Liver (tissue), 9 donors: Measurements from ENCODE around the gene MRPL47. TPM values are rescaled to one million over a fixed set of nuclear protein-coding genes. Genes with fewer than 3 reads are reported as not detected.

Source experiments
- DNase-seq: peaks from one replicate; pipeline ENCODE4 v3.0.0-alpha.2; 2017; ENCODE audit warnings: low spot score
- H3K27ac ChIP-seq, 2 donors: one replicate each; pipeline ENCODE4 v1.7.0; 2013; ENCODE audit warnings: inconsistent platforms in 2 of 2, low read length in 2 of 2, control low read depth in 1 of 2, low read depth in 1 of 2, mild to moderate bottlenecking in 1 of 2
- H3K27me3 ChIP-seq, 4 donors: one replicate each; pipeline versions ENCODE4 v1.6.1 to v1.7.0; 2013; ENCODE audit warnings: low read length in 3 of 4, inconsistent platforms in 1 of 4, mild to moderate bottlenecking in 1 of 4, moderate library complexity in 1 of 4; ENCODE audit not compliant: control insufficient read depth in 4 of 4, insufficient read depth in 4 of 4
- H3K36me3 ChIP-seq, 4 donors: one replicate each; pipeline versions ENCODE4 v1.6.1 to v1.7.0; 2013; ENCODE audit warnings: low read length in 3 of 4, mild to moderate bottlenecking in 3 of 4, low read depth in 1 of 4, moderate library complexity in 1 of 4; ENCODE audit not compliant: control insufficient read depth in 4 of 4, insufficient read depth in 3 of 4
- H3K4me1 ChIP-seq, 4 donors: one replicate each; pipeline versions ENCODE4 v1.6.1 to v1.7.0; 2013; ENCODE audit warnings: low read length in 3 of 4, mild to moderate bottlenecking in 3 of 4, moderate library complexity in 1 of 4; ENCODE audit not compliant: control insufficient read depth in 4 of 4, insufficient read depth in 4 of 4
- H3K4me3 ChIP-seq, 3 donors: one replicate each; pipeline versions ENCODE4 v1.6.1 to v1.7.0; 2013; ENCODE audit warnings: low read length in 3 of 3, control low read depth in 1 of 3, low read depth in 1 of 3, mild to moderate bottlenecking in 1 of 3
- H3K9ac ChIP-seq, 2 donors: one replicate each; pipeline ENCODE4 v1.7.0; 2013; ENCODE audit warnings: low read length in 2 of 2, mild to moderate bottlenecking in 2 of 2, moderate library complexity in 2 of 2, control low read depth in 1 of 2, low read depth in 1 of 2
- H3K9me3 ChIP-seq, 4 donors: one replicate each; pipeline versions ENCODE4 v1.6.1 to v1.7.0; 2013; ENCODE audit warnings: low read length in 3 of 4; ENCODE audit not compliant: control insufficient read depth in 4 of 4
- EGR1 ChIP-seq, 2 donors: IDR thresholded peaks; 2 replicates each; pipeline ENCODE4 v1.6.1; 2016 to 2018; ENCODE audit warnings: antibody characterized with exemption in 2 of 2, low read depth in 2 of 2
- FOXA1 ChIP-seq: IDR thresholded peaks from 2 replicates; pipeline ENCODE4 v1.6.1; 2016; ENCODE audit warnings: antibody characterized with exemption
- FOXA2 ChIP-seq: IDR thresholded peaks from 2 replicates; pipeline ENCODE4 v1.6.1; 2016; ENCODE audit warnings: antibody characterized with exemption
- GABPA ChIP-seq, 2 donors: IDR thresholded peaks in 1 of 2; conservative IDR thresholded peaks in 1 of 2; 2 replicates each; pipeline ENCODE4 v1.6.1; 2016; ENCODE audit warnings: antibody characterized with exemption in 2 of 2, mild to moderate bottlenecking in 1 of 2, moderate library complexity in 1 of 2
- HNF4G ChIP-seq: IDR thresholded peaks from 2 replicates; pipeline ENCODE4 v1.6.1; 2016; ENCODE audit warnings: antibody characterized with exemption
- NR2F2 ChIP-seq: IDR thresholded peaks from 2 replicates; pipeline ENCODE4 v1.6.1; 2016; ENCODE audit warnings: antibody characterized with exemption
- RAD21 ChIP-seq, 2 donors: IDR thresholded peaks; 2 replicates each; pipeline ENCODE4 v1.6.1; 2016; ENCODE audit warnings: antibody characterized with exemption in 2 of 2, mild to moderate bottlenecking in 2 of 2
- RXRA ChIP-seq, 2 donors: IDR thresholded peaks; 2 replicates each; pipeline ENCODE4 v1.6.1; 2017 to 2018; ENCODE audit warnings: antibody characterized with exemption in 2 of 2, mild to moderate bottlenecking in 1 of 2
- SP1 ChIP-seq: IDR thresholded peaks from 2 replicates; pipeline ENCODE4 v1.6.1; 2018; ENCODE audit warnings: antibody characterized with exemption, mild to moderate bottlenecking
- TAF1 ChIP-seq: conservative IDR thresholded peaks from 2 replicates; pipeline ENCODE4 v1.6.1; 2016; ENCODE audit warnings: antibody characterized with exemption, mild to moderate bottlenecking
- YY1 ChIP-seq: IDR thresholded peaks from 2 replicates; pipeline ENCODE4 v1.6.1; 2016; ENCODE audit warnings: antibody characterized with exemption, mild to moderate bottlenecking
- WGBS: extraction: QIAGEN DNeasy Blood & Tissue Kit; methylation state at CpG from one replicate; pipeline ENCODE4 v1.1.7; 2013; 5-methylcytosine and 5-hydroxymethylcytosine counted together
- polyA plus RNA-seq, 2 donors: library from polyadenylated mRNA; stranded (reverse) in 1 of 2; unstranded in 1 of 2; fragments of 200-250 nt in 1 of 2; fragments of >200 nt in 1 of 2; fragmentation: Nextera tagmentation in 1 of 2; extraction: Ambion mirVana in 1 of 2; gene quantifications; one replicate each; pipeline versions ENCODE4 v1.2.1 to v1.2.3, GENCODE V29; 2013 to 2015
- total RNA-seq, 2 donors: library from RNA; depleted of rRNA; stranded (reverse); fragments of >200 nt; gene quantifications; one replicate each; pipeline ENCODE4 v1.2.3, GENCODE V29; 2014
- TF ChIP-seq, protein P1 (sequence below): fragments of 150-350 bp; IDR thresholded peaks from 2 replicates; pipeline ENCODE4 v1.5.1; 2017; ENCODE audit warnings: improper control_type of control experiment, low read depth, low read length; ENCODE audit not compliant: missing input control
- TF ChIP-seq, protein P2 (sequence below): IDR thresholded peaks from 2 replicates; pipeline ENCODE4 v1.6.1; 2016; ENCODE audit warnings: antibody characterized with exemption
- TF ChIP-seq, protein P3 (sequence below): IDR thresholded peaks from 2 replicates; pipeline ENCODE4 v1.6.1; 2016; ENCODE audit warnings: antibody characterized with exemption, mild to moderate bottlenecking
- TF ChIP-seq, protein P4 (sequence below): IDR thresholded peaks from 2 replicates; pipeline ENCODE4 v1.6.1; 2016; ENCODE audit warnings: antibody characterized with exemption
- TF ChIP-seq, protein P5 (sequence below): IDR thresholded peaks from 2 replicates; pipeline ENCODE4 v1.6.1; 2016; ENCODE audit warnings: antibody characterized with exemption
- donor health status: healthy.
- donor health status: healthy.
- donor health status: healthy.
- donor health status: healthy.
- donor health status: healthy.

Gene MRPL47
- total and polyA plus RNA-seq, 4 donors: 11.5 to 34.1 (median 18.6) TPM

DNA sequence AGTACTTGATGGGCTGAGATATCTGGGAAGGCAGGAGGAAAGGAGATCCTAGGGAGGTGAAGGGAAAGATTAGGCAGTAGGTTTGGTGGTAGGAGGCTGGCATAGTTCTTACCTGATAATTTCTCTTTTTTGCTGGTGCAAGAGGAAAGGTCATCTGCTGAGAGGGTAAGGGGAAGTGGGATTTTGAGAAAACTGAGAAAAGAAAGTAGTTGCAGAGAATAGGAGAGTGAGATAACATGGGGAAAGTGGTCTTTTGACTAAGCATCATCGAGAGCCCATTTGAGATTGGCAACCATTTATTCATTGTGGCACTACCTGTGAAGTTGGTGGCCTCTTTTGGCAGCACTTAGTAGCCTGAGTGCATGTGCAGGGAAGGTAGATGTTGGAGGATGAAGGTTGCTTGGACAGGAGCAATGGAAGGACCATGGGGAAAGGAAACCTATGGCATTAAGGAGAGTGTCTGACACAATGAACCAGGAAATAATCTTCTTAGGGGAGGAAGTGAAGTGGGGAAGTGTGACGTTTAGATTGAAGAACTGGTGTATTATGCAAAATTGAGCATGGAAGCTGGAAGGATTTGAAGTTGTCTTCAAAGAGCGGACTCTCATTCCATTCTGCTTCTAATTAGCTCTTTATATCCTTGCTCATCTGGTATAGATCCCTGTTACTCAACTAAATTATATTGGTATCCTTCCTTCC is 26.5 kb upstream of the MRPL47 start:
- Histone ChIP-seq H3K4me1 (no peaks in the 10 kb centered on the region), H3K9ac (no peak overlapping the region), H3K36me3 (no peaks in the 10 kb centered on the region), H3K4me3 (no peak overlapping the region), H3K27ac (no peak overlapping the region), H3K9me3 (no peaks in the 10 kb centered on the region), H3K27me3 (no peaks in the 10 kb centered on the region)
- TF ChIP-seq, protein P1, sequence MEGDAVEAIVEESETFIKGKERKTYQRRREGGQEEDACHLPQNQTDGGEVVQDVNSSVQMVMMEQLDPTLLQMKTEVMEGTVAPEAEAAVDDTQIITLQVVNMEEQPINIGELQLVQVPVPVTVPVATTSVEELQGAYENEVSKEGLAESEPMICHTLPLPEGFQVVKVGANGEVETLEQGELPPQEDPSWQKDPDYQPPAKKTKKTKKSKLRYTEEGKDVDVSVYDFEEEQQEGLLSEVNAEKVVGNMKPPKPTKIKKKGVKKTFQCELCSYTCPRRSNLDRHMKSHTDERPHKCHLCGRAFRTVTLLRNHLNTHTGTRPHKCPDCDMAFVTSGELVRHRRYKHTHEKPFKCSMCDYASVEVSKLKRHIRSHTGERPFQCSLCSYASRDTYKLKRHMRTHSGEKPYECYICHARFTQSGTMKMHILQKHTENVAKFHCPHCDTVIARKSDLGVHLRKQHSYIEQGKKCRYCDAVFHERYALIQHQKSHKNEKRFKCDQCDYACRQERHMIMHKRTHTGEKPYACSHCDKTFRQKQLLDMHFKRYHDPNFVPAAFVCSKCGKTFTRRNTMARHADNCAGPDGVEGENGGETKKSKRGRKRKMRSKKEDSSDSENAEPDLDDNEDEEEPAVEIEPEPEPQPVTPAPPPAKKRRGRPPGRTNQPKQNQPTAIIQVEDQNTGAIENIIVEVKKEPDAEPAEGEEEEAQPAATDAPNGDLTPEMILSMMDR: no peak
- TF ChIP-seq FOXA1 (no peak), YY1 (no peak), EGR1 (IDR thresholded peaks at IDR 0.05; ENCODE audit: low read depth in 2 of 2) (no peak), HNF4G (no peak), GABPA (IDR thresholded peaks at IDR 0.05 in 1 of 2, conservative IDR thresholded peaks at IDR 0.05 in 1 of 2) (no peak)
- TF ChIP-seq, protein P2, sequence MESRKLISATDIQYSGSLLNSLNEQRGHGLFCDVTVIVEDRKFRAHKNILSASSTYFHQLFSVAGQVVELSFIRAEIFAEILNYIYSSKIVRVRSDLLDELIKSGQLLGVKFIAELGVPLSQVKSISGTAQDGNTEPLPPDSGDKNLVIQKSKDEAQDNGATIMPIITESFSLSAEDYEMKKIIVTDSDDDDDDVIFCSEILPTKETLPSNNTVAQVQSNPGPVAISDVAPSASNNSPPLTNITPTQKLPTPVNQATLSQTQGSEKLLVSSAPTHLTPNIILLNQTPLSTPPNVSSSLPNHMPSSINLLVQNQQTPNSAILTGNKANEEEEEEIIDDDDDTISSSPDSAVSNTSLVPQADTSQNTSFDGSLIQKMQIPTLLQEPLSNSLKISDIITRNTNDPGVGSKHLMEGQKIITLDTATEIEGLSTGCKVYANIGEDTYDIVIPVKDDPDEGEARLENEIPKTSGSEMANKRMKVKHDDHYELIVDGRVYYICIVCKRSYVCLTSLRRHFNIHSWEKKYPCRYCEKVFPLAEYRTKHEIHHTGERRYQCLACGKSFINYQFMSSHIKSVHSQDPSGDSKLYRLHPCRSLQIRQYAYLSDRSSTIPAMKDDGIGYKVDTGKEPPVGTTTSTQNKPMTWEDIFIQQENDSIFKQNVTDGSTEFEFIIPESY: no peak
- no peak for DNase-seq
- WGBS: 88% methylated on average over 3 of the region's 3 CpGs

DNA sequence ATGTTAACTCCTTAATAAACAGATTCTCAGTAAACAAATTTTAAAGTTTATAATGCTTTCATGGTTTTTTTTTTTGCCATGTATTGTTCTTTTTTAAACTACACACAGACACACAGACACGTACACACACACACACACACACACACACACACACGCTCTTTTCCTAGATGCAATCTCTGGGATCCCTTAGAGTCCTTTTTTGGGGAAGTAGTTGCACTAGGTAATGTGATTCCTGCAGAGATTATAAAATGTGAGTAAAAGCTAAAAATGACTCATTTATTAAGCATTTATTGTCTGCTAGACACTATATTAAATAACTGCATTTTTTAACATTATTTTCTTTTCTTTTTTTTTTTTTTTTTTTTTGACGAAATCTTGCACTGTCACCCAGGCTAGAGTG is 20.0 kb upstream of the MRPL47 start:
- Histone ChIP-seq H3K27ac (no peak overlapping the region), H3K9ac (no peak overlapping the region), H3K9me3 (no peaks in the 10 kb centered on the region), H3K4me1 (no peaks in the 10 kb centered on the region), H3K27me3 (no peaks in the 10 kb centered on the region), H3K36me3 (peaks cover 7 to 29% (median 18%) of the 10 kb centered on the region in 4 donors), H3K4me3 (no peak overlapping the region)
- no peak for DNase-seq
- no peak for TF ChIP-seq HNF4G
- TF ChIP-seq, protein P3, sequence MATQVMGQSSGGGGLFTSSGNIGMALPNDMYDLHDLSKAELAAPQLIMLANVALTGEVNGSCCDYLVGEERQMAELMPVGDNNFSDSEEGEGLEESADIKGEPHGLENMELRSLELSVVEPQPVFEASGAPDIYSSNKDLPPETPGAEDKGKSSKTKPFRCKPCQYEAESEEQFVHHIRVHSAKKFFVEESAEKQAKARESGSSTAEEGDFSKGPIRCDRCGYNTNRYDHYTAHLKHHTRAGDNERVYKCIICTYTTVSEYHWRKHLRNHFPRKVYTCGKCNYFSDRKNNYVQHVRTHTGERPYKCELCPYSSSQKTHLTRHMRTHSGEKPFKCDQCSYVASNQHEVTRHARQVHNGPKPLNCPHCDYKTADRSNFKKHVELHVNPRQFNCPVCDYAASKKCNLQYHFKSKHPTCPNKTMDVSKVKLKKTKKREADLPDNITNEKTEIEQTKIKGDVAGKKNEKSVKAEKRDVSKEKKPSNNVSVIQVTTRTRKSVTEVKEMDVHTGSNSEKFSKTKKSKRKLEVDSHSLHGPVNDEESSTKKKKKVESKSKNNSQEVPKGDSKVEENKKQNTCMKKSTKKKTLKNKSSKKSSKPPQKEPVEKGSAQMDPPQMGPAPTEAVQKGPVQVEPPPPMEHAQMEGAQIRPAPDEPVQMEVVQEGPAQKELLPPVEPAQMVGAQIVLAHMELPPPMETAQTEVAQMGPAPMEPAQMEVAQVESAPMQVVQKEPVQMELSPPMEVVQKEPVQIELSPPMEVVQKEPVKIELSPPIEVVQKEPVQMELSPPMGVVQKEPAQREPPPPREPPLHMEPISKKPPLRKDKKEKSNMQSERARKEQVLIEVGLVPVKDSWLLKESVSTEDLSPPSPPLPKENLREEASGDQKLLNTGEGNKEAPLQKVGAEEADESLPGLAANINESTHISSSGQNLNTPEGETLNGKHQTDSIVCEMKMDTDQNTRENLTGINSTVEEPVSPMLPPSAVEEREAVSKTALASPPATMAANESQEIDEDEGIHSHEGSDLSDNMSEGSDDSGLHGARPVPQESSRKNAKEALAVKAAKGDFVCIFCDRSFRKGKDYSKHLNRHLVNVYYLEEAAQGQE: no peak
- no peak for TF ChIP-seq EGR1 (IDR thresholded peaks at IDR 0.05; ENCODE audit: low read depth in 2 of 2)
- TF ChIP-seq, protein P1: no peak
- no peak for TF ChIP-seq FOXA2
- TF ChIP-seq SP1: no peak
- no peak for TF ChIP-seq YY1
- no peak for TF ChIP-seq RAD21 (IDR thresholded peaks at IDR 0.05)
- TF ChIP-seq, protein P4, sequence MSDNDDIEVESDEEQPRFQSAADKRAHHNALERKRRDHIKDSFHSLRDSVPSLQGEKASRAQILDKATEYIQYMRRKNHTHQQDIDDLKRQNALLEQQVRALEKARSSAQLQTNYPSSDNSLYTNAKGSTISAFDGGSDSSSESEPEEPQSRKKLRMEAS: no peak
- TF ChIP-seq, protein P5, sequence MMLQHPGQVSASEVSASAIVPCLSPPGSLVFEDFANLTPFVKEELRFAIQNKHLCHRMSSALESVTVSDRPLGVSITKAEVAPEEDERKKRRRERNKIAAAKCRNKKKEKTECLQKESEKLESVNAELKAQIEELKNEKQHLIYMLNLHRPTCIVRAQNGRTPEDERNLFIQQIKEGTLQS: no peak
- TF ChIP-seq, protein P2: no peak
- no peak for TF ChIP-seq TAF1
- no peak for TF ChIP-seq RXRA (IDR thresholded peaks at IDR 0.05)
- no peak for TF ChIP-seq NR2F2
- 88% methylated on average over 3 of the region's 3 CpGs for WGBS
